ENCODE measurements around the gene SULT6B1. TPM values are rescaled to one million over a fixed set of nuclear protein-coding genes. Genes with fewer than 3 reads are reported as not detected.
"Not testable (repeated sequence)": the region's sequence is repeated elsewhere in the genome, so short reads cannot be mapped to it uniquely, and the experiment has no call there.

Gene SULT6B1
- total RNA-seq, 4 donors from 2014 or later = not detected

DNA sequence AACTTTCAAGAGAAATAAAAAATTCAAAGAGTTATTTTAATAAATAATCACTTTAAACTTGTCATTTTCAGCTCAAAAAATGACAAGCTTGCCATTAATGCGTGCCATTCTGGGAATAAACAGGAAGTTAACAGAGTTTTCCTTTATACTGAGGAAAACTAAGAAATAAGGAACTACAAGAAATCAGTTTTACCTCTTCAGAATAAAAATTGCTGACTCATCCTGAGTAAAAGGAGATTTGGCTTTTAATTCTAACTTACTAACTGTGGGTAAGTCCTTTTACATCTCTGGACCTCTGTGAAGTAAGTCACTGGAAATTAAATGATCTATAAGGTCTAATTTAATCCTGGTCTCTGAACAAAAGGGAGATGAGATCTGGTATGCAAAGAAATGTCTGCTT, 26.8 kb upstream of the SULT6B1 start:
- Histone ChIP-seq H3K27ac (no peak overlapping the region), H3K4me3 (no peak overlapping the region), H3K4me1 (peaks cover 14% of the 10 kb centered on the region), H3K9me3 (no peaks in the 10 kb centered on the region), H3K27me3 (no peaks in the 10 kb centered on the region), H3K36me3 (peaks cover 73% of the 10 kb centered on the region)
- TF ChIP-seq POLR2AphosphoS5 (IDR thresholded peaks at IDR 0.05) (no peak), POLR2A (IDR thresholded peaks at IDR 0.05) (no peak), EP300 (IDR thresholded peaks at IDR 0.05) (no peak)
- TF ChIP-seq, protein P1, sequence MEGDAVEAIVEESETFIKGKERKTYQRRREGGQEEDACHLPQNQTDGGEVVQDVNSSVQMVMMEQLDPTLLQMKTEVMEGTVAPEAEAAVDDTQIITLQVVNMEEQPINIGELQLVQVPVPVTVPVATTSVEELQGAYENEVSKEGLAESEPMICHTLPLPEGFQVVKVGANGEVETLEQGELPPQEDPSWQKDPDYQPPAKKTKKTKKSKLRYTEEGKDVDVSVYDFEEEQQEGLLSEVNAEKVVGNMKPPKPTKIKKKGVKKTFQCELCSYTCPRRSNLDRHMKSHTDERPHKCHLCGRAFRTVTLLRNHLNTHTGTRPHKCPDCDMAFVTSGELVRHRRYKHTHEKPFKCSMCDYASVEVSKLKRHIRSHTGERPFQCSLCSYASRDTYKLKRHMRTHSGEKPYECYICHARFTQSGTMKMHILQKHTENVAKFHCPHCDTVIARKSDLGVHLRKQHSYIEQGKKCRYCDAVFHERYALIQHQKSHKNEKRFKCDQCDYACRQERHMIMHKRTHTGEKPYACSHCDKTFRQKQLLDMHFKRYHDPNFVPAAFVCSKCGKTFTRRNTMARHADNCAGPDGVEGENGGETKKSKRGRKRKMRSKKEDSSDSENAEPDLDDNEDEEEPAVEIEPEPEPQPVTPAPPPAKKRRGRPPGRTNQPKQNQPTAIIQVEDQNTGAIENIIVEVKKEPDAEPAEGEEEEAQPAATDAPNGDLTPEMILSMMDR (IDR thresholded peaks at IDR 0.05) = no peak
- DNase-seq (ENCODE audit: low spot score in 2 of 2) = no peak
- 90% methylated on average over 1 of the region's 1 CpG for WGBS

- no peaks in the 10 kb centered on the region for H3K27me3 ChIP-seq
- no peak for TF ChIP-seq POLR2A (IDR thresholded peaks at IDR 0.05)
- TF ChIP-seq POLR2AphosphoS5 (IDR thresholded peaks at IDR 0.05) = no peak
- H3K27ac ChIP-seq = no peak overlapping the region
- peaks cover 92% of the 10 kb centered on the region for H3K36me3 ChIP-seq
- 74% methylated on average over 3 of the region's 3 CpGs for WGBS
- H3K4me3 ChIP-seq = no peak overlapping the region
- no peak for DNase-seq (ENCODE audit: low spot score in 2 of 2)
- H3K9me3 ChIP-seq = peaks cover 3% of the 10 kb centered on the region
- H3K4me1 ChIP-seq = no peaks in the 10 kb centered on the region
Measured at GRCh38 chr2:37211939-37212338, 23.5 kb upstream of the SULT6B1 start.

DNA sequence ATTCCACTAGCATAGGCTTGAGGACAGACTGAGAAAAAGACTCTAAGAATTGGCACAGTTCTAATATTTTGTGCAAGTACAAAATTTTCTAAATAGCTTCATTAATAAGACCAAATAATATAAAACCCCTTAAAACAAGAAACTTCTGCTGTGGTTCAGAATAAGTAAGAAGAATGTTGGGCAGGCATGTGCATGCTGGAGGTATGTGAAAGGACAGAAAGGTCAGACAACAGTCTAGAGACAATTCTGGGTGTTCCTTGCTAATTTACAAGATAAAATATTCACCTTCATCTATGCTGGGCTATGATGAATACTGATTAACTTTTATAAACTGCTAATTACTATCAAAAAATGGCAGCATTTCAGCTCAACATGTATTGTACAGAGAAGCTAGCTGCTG, 22.7 kb upstream of the SULT6B1 start:
- Histone ChIP-seq H3K9me3 (peaks cover 3% of the 10 kb centered on the region), H3K4me1 (no peaks in the 10 kb centered on the region), H3K27ac (no peak overlapping the region), H3K27me3 (no peaks in the 10 kb centered on the region), H3K36me3 (peaks cover 94% of the 10 kb centered on the region), H3K4me3 (no peak overlapping the region)
- no peak for TF ChIP-seq EP300 (IDR thresholded peaks at IDR 0.05)
- no peak for TF ChIP-seq POLR2AphosphoS5 (IDR thresholded peaks at IDR 0.05)
- TF ChIP-seq, protein P1 (IDR thresholded peaks at IDR 0.05) = no peak
- TF ChIP-seq POLR2A (IDR thresholded peaks at IDR 0.05) = no peak
- no peak for DNase-seq (ENCODE audit: low spot score in 2 of 2)

- DNase-seq (ENCODE audit: low spot score in 2 of 2); H3K27ac ChIP-seq; H3K4me3 ChIP-seq; H3K4me1 ChIP-seq; H3K27me3 ChIP-seq; H3K9me3 ChIP-seq: not testable (repeated sequence)
- 97% methylated on average over 2 of the region's 2 CpGs for WGBS
- H3K36me3 ChIP-seq = peaks cover 99% of the 10 kb centered on the region
Measured at GRCh38 chr2:37206760-37207159, 18.3 kb upstream of the SULT6B1 start.

DNA sequence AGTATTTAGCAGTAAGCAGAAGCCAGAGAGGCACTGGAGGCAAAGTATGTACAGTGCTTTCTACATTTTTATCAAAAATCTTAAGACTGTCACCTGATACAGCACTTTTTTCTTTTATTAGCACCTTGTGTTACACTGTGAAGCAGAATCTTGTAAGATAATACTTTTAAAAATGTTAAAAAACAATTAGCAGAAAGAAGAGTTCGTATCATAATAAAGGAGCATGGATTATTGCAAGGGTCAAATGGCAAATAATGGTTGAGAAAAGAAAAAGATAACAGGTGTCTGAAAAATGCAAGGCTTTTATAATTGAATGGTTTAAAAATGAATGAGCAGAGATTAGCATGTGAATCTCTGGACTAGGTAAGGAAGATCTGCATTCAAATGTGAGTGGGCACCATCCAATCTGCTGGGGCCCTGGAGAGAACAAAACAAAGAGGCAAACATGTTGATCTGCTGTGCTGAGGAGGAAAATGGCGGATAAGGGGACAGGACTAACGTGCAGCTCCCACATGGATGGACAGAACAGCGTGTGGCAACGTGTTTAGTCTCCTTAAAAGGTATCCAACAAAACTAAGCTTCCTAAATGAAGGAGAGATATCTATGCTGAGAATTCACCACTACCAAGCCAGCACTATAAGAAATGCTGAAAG, 17.3 kb upstream of the SULT6B1 start:
- H3K27ac ChIP-seq = no peak overlapping the region
- WGBS = 93% methylated on average over 5 of the region's 5 CpGs
- H3K36me3 ChIP-seq = peaks cover 99% of the 10 kb centered on the region
- no peak overlapping the region for H3K4me3 ChIP-seq
- H3K4me1 ChIP-seq = no peaks in the 10 kb centered on the region
- no peaks in the 10 kb centered on the region for H3K27me3 ChIP-seq
- TF ChIP-seq POLR2AphosphoS5 (IDR thresholded peaks at IDR 0.05) (no peak), EP300 (IDR thresholded peaks at IDR 0.05) (no peak), POLR2A (IDR thresholded peaks at IDR 0.05) (no peak)
- TF ChIP-seq, protein P1 (IDR thresholded peaks at IDR 0.05) = no peak
- no peak for DNase-seq (ENCODE audit: low spot score in 2 of 2)
- peaks cover 6% of the 10 kb centered on the region for H3K9me3 ChIP-seq

- peaks cover 98% of the 10 kb centered on the region for H3K36me3 ChIP-seq
- WGBS = 84% methylated on average over 8 of the region's 8 CpGs
- H3K4me1 ChIP-seq; H3K4me3 ChIP-seq; H3K27ac ChIP-seq; DNase-seq (ENCODE audit: low spot score in 2 of 2); H3K27me3 ChIP-seq; H3K9me3 ChIP-seq: not testable (repeated sequence)
Measured at GRCh38 chr2:37205071-37205661, 16.7 kb upstream of the SULT6B1 start.

DNA sequence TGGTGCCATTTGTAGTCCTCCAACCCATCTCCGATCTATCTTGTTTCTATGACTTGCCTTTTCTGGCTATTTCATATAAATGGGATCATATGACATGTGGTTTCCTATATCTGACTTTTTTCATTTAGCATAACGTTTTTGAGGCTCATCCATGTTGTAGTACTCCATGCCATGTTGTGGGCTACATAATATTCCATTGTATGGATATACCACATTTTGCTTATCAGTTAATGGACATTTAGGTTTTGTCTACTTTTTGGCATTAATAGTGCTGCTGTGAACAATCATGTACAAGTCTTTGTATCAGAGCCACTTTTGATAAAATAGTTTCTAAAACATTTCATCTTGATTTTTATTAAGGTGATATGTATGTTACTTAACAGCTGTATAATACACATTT, 15.2 kb upstream of the SULT6B1 start:
- Histone ChIP-seq H3K27me3 (no peaks in the 10 kb centered on the region), H3K27ac (no peak overlapping the region), H3K36me3 (peaks cover 83% of the 10 kb centered on the region), H3K9me3 (peaks cover 6% of the 10 kb centered on the region), H3K4me3 (no peak overlapping the region), H3K4me1 (peaks cover 3% of the 10 kb centered on the region)
- TF ChIP-seq, protein P1 (IDR thresholded peaks at IDR 0.05) = no peak
- TF ChIP-seq EP300 (IDR thresholded peaks at IDR 0.05) = no peak
- no peak for TF ChIP-seq POLR2AphosphoS5 (IDR thresholded peaks at IDR 0.05)
- TF ChIP-seq POLR2A (IDR thresholded peaks at IDR 0.05) = no peak
- 92% methylated on average over 2 of the region's 2 CpGs for WGBS
- no peak for DNase-seq (ENCODE audit: low spot score in 2 of 2)
